Esophagus muscularis mucosa (tissue), 3 donors: ENCODE results near the gene EPB41L5.

ENCODE experiments used
- CTCF ChIP-seq, 3 experiments: fragments of 200-600 bp in 2 of 3; fragments of 450-650 bp in 1 of 3; sonication (generic) in 2 of 3; IDR thresholded peaks; one replicate each; pipeline ENCODE4 v1.5.1; 2017 to 2019; ENCODE audit warnings: antibody characterized with exemption in 3 of 3, mild to moderate bottlenecking in 2 of 3, moderate library complexity in 1 of 3
- POLR2A ChIP-seq: fragments of 450-650 bp; IDR thresholded peaks from one replicate; pipeline ENCODE4 v1.6.1; 2017; ENCODE audit warnings: antibody characterized with exemption, moderate library complexity, mild to moderate bottlenecking, low read depth

GRCh38 chr2:120034621-120035020 is 21.7 kb downstream of the EPB41L5 start:
- TF ChIP-seq CTCF (IDR thresholded peaks at IDR 0.05) (no peak), POLR2A (no peak)
